Ishikawa (cell line): ENCODE results near the gene CRYGA.

Source experiments
- CEBPB ChIP-seq: IDR thresholded peaks from 2 replicates; pipeline ENCODE4 v1.6.1; 2012
- MAX ChIP-seq: IDR thresholded peaks from 2 replicates; pipeline ENCODE4 v1.6.1; 2012
- TAF1 ChIP-seq: IDR thresholded peaks from 2 replicates; pipeline ENCODE4 v1.6.1; 2012; ENCODE audit warnings: low read depth, mild to moderate bottlenecking

- no peak for TF ChIP-seq TAF1
- no peak for TF ChIP-seq MAX
- TF ChIP-seq CEBPB: no peak
Measured at GRCh38 chr2:208183526-208183925, 20.1 kb upstream of the CRYGA start.
